ENCODE data around the gene RASSF10. TPM values are rescaled to one million over a fixed set of nuclear protein-coding genes. Genes with fewer than 3 reads are reported as not detected.

Gene RASSF10
- polyA plus RNA-seq, 2 of the 4 experiments (the other 2 are of a cell fraction), result 3.9 to 10.3 TPM

- Histone ChIP-seq H3K4me3 (no peak overlapping the region), H3K4me1 (peaks cover 13% of the 10 kb centered on the region), H3K4me2 (no peak overlapping the region), H3K27ac (no peak overlapping the region), H3K9me3 (no peaks in the 10 kb centered on the region)
- ChIA-PET POLR2A (no interaction called here), CTCF (interaction anchor here (2.0 kb wide), 1 partner anchor 40 kb away, joined by 8 read pairs; no protein-coding TSS in a partner anchor)
- TF ChIP-seq TFCP2L1 (CRISPR knock-in tag; IDR thresholded peaks at IDR 0.05) (no peak), PHF8 (IDR thresholded peaks at IDR 0.05; ENCODE audit: borderline replicate concordance, low read depth) (no peak), ZFP36 (IDR thresholded peaks at IDR 0.05; ENCODE audit: borderline replicate concordance, partially characterized antibody) (no peak), HDAC2 (IDR thresholded peaks at IDR 0.05) (no peak), BHLHE40 (IDR thresholded peaks at IDR 0.05; ENCODE audit: low read depth, low read length) (no peak), HOXA7 (CRISPR knock-in tag; IDR thresholded peaks at IDR 0.05) (no peak), REST (IDR thresholded peaks at IDR 0.05) (no peak), RARB (CRISPR knock-in tag; IDR thresholded peaks at IDR 0.05) (no peak), ATOH8 (CRISPR knock-in tag; IDR thresholded peaks at IDR 0.05; ENCODE audit: low read depth) (no peak), NR3C1 (IDR thresholded peaks at IDR 0.05) (no peak), NFE2L2 (conservative IDR thresholded peaks at IDR 0.05; ENCODE audit: low read length) (no peak)
- FAIRE-seq (no peak), DNase-seq (ENCODE audit: low read depth in 1 of 2, low spot score in 1 of 2) (no peak), ATAC-seq (no peak)
- 70% methylated on average over 4 of the region's 4 CpGs for WGBS (ENCODE audit: missing lambda C conversion rate)
Observed at GRCh38 chr11:13003736-13004493, 5.2 kb upstream of the RASSF10 start.

- DNase-seq (ENCODE audit: low read depth in 1 of 2, low spot score in 1 of 2), result no peak
- Histone ChIP-seq H3K9me3 (no peaks in the 10 kb centered on the region), H3K4me2 (peak overlapping the region; percentile 87; the same call in 2 of the 3 replicates), H3K4me3 (no peak overlapping the region), H3K27ac (peak overlapping the region in 1 of 2 experiments; percentile 29; a peak in 2 of 6 replicates), H3K4me1 (peaks cover 34% of the 10 kb centered on the region)
- WGBS (ENCODE audit: missing lambda C conversion rate), result 82% methylated on average over 4 of the region's 4 CpGs
- ChIA-PET POLR2A (no interaction called here), CTCF (interaction anchor here (1.1 to 4.3 kb wide), 5 partner anchors 14 to 145 kb away, joined by 3 to 25 read pairs (median 10); no protein-coding TSS in a partner anchor)
- no peak for TF ChIP-seq CEBPB (IDR thresholded peaks at IDR 0.05)
- no peak for TF ChIP-seq RCOR1 (IDR thresholded peaks at IDR 0.05; ENCODE audit: low read depth, low read length)
- no peak for TF ChIP-seq FOXS1 (CRISPR knock-in tag; IDR thresholded peaks at IDR 0.05)
- no peak for TF ChIP-seq HMGXB4 (CRISPR knock-in tag; IDR thresholded peaks at IDR 0.05; ENCODE audit: borderline replicate concordance)
- TF ChIP-seq NPAS2 (CRISPR knock-in tag; IDR thresholded peaks at IDR 0.05; ENCODE audit: borderline replicate concordance), result no peak
- no peak for TF ChIP-seq HOXB13 (CRISPR knock-in tag; IDR thresholded peaks at IDR 0.05; ENCODE audit: low read depth)
- no peak for TF ChIP-seq CBX8 (IDR thresholded peaks at IDR 0.05)
- no peak for TF ChIP-seq HDAC2 (IDR thresholded peaks at IDR 0.05)
- no peak for TF ChIP-seq ZC3H11A (IDR thresholded peaks at IDR 0.05)
- no peak for TF ChIP-seq CHD2 (IDR thresholded peaks at IDR 0.05; ENCODE audit: low read length, partially characterized antibody)
- no peak for TF ChIP-seq CHD4 (IDR thresholded peaks at IDR 0.05; ENCODE audit: borderline replicate concordance)
- TF ChIP-seq ELK1 (IDR thresholded peaks at IDR 0.05; ENCODE audit: low read depth, low read length), result no peak
- no peak for TF ChIP-seq EP300 (IDR thresholded peaks at IDR 0.05)
- TF ChIP-seq MAFK (IDR thresholded peaks at IDR 0.05; ENCODE audit: partially characterized antibody), result no peak
- TF ChIP-seq FOSB (CRISPR knock-in tag; IDR thresholded peaks at IDR 0.05), result no peak
- TF ChIP-seq CBX2 (IDR thresholded peaks at IDR 0.05; ENCODE audit: borderline replicate concordance, low read depth), result no peak
- no peak for TF ChIP-seq POLR2A (IDR thresholded peaks at IDR 0.05; ENCODE audit: low read length)
- TF ChIP-seq NR3C1 (IDR thresholded peaks at IDR 0.05), result no peak
- TF ChIP-seq RNF2 (IDR thresholded peaks at IDR 0.05; ENCODE audit: borderline replicate concordance, low read depth), result no peak
- no peak for TF ChIP-seq RAD21 (conservative IDR thresholded peaks at IDR 0.05 in 1 of 2, IDR thresholded peaks at IDR 0.05 in 1 of 2)
- no peak for ATAC-seq
- FAIRE-seq, result no peak
Observed at GRCh38 chr11:13007182-13008060, 1.7 kb upstream of the RASSF10 start.

All from A549 (cell line).